Cerebellar cortex (tissue), 1 donor: ENCODE results near the gene TPP1.

Experiments
- DNase-seq: peaks from one replicate; pipeline ENCODE4 v3.0.0-alpha.2; 2015; ENCODE audit warnings: low spot score

Gene TPP1

GRCh38 chr11:6646918-6647679 lies 27.9 kb upstream of the TPP1 start:
- no peak for DNase-seq

- DNase-seq: no peak
Measured at GRCh38 chr11:6646576-6646917, 27.3 kb upstream of the TPP1 start.

DNA sequence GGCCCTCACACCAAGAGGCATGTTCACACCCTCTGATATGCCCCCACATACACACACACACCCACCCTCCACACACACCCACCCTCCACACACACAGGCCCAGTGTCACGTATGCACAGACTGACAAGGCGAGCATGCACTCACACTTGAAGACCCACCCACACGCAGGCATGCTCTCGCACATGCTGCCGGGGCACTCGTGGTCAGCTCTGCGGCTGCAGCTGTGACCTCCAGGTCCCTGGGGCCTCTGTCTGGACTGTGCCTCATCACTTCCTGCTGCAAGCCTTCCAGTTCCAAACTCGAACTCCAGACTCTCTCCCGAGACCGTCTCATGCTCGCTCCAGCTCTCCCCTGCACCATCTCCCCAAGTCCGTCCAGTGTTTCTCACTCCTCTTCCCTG lies 26.8 kb upstream of the TPP1 start:
- DNase-seq: no peak

DNA sequence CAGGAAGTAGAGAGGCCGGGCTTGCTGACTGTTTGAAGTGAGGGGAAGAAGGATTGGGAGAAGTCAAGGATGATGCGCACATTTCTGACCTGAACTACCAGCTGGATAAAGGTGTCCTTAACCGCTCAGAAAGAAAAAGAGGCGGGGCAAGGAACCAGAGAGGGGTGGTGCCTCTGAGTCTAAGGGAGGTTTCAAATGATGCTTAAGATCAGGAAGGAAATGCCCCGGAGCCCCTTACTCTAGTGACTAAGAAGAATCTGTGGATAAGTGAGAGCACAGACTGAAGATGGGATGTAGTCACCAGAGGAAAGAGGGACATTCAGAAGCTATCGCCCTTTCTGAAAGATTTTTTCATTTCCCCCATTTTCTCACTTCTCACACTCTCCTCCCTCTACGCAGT lies 23.7 kb upstream of the TPP1 start:
- DNase-seq: no peak

- no peak for DNase-seq
Measured at GRCh38 chr11:6640985-6641701, 21.9 kb upstream of the TPP1 start.

GRCh38 chr11:6640036-6640984 lies 21.1 kb upstream of the TPP1 start:
- DNase-seq: no peak

GRCh38 chr11:6638429-6638828 lies 19.2 kb upstream of the TPP1 start:
- no peak for DNase-seq

- no peak for DNase-seq
Measured at GRCh38 chr11:6637871-6638270, 18.6 kb upstream of the TPP1 start.

DNA sequence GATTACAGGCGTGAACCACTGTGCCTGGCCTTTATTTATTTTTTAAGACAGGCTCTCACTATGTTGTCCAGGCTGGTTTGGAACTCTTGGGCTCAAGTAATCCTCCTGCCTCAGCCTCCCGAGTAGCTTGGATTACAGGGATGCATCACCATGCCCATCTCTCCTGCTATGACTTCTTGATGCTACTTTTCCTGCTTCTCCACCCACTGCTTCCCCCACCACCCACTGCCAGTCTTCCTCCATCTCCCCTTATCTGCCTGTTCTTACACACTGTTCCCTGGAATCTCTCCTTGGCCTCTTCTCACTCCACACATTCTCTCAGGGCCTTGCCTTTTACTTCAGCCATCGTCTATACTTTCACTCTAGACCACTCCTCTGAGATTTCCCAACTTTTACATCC lies 17.3 kb upstream of the TPP1 start:
- DNase-seq: no peak

DNA sequence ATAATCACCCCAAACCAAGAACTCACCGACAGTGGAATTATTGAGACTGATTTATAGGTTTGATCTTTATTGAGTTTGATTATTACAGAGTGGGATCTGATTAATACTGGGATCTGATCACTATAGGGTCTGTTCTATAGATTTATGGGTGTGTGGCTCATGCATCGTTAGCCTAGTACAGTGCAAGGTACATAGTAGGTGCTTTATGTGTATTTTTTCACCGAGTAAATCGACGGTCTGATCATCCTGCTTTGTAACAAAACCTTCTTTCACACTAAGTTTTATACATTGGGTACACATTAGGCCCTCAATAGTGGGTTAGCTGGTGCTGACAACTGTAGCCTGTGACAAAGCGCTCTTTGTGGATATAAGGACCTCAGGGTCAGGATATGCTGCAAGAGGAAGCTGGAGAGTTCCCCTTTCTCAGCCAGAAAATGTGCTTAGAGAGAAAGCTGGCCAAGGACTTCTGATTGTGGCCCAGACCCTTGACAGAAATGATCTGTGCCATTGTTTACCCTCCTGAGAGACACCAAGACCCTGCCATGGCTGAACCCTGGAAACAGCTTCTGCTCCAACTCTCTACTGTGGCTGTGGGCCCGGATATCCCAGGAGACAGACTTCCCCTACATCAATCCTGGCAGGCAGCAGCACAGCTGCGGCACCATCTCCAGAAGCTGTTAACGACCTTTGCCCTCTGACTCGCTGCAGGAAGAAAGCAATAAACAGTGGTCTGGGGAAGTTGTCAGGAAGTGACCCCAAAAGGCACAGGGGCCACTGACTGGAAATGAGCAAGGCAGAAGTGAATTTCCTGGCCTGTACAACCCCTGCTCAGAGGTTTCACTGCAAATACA lies 16.1 kb upstream of the TPP1 start:
- DNase-seq: peak; percentile 18

DNA sequence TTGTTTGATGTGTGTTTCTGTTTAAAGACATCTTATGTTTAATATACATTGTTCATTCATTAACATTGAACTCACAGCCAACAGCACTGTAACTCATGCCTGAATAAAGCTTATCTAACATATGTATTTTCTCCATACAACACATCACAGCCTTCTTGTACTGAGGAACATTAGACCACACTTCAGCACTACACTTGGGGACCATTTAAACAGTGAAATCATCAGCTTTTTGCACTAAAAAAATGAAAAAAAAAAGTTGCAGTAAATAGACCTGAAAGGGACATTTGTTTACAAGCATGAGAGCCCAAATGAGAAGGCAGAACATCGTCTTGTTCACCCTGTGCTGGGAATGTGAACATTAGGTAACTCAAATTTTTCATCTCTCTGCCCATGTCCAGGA lies 15.3 kb upstream of the TPP1 start:
- no peak for DNase-seq

GRCh38 chr11:6633422-6634408 lies 14.5 kb upstream of the TPP1 start:
- DNase-seq: no peak

DNA sequence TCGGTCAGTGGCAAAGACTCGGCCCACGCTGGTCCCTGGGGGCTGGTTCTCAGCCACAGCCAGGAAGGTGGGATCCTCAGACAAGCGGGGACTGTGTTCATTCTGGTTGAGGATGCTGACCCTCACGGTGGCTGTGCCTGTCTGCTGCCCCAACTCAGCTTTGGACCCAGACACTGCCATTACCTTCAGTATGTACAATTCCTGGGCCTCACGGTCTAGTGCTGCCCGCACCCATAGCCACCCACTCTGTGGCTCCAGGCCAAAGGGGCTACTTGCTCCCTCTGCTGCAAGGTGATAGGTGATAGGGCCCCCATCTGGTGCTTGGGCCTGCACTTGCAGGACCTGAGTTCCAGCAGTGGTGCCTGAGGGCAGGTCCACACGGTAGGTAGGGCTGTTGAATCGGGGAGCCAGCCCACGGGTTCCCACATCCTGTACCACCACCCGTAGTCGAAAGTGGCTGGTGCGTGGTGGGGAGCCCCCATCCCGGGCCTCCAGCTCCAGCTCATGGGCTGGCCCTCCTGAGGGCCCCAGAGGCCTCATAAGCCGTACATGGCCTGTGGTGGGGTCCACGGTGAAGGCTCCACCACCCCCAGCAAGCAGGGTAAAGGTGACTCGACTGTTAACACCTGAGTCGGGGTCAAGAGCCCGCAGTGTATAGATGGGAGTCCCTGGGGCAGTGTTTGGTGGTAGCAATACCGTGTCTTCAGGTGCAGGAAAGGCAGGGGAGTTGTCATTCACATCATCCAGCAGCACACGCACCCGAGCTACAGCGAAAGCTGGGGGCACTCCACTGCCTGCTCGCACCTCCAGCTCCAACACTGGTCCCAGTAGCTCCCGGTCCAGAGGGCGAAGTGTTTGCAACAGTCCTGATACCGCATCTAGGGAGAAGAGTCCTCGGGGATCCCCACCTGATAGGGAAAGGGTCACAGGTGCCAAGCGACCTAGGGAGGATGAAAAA lies 13.2 kb upstream of the TPP1 start:
- DNase-seq: no peak

DNA sequence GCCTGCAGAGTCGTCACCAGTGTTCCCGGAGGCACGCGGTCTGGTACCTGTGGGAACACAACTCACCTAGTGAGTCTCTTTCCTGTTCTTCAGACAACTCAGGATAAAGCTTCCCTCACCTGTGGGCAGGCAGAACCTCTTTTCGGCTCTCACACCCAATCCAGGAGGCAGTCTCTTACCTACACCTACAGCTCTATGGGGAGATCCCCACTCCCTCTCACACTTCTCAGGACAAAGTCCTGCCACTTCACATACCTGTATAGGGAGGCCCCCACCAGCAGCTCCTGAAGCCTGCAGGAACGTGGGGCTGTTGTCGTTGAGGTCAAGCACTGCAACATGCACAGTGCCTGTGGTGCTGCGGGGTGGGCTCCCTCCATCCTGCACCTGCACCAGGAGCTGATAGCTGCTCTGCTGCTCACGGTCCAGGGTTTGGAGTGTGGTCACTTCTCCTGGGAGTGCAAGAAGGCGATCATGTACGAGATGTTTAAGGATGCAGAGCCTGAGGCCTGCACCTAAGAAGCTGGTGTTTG lies 12.2 kb upstream of the TPP1 start:
- DNase-seq: no peak

DNA sequence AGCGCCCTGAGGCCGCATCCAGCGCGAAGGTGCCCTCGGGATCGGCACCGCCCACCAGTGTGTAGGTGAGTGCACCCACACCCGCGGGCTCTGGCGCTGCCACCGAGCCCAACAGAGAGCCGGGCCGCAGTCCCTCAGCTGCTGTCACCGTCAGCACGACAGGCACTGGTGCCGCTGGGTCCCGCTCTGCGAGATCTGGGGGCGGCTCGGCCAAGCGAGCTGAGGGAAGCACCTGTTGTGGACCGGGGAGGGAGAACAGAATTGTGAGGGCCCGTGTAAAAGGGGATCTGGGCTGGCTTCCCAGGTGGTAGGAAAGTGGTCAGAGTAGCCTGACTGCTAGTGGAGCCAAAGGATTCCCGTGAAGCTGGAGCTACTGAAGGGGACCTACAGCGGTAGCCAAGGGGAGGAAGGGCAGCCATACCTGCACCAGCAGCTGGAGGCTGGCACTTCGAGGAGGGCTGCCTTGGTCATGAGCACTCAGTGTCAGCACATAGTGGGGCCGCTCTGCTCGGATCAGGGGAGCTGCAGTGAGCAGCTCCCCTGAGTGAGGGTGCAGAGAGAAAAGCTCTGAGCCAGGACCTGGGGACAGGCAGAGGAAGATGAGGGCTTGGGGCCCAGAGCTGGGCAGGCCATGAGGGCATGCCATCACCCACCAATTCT lies 11.5 kb upstream of the TPP1 start:
- no peak for DNase-seq

DNA sequence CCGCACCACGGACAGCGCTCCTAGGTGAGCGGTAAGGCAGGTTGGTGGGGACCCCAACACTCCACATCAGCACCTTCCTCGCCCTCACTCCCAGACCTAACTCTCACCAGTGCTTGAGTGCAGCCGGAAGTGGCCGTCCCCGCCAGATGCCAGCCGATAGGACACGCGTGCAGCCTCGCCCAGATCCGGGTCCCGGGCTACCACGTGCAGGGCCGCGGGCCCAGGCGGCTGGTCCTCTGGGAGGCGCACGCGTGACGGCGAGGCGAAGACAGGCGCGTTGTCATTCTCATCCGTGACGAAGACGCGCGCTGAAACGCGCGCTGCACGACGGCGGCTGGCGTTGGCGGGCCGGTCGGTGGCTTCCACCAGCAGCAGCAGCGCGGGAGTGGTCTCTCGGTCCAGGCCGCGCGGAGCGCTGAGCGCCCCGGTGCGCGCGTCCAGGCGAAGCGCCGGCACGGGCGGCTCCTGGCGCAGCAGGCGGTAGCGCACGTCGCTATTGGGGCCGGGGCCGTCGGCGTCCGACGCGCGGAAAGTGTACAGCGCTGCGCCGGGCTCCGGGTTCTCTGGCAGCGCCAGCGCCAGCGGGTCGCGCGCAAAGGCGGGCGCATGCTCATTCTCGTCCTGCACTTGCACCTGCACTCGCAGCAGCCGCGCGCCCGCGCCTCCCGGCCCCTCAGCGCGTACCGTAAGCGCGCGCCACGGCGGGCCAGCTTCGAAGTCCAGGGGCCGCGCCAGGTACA lies 10.8 kb upstream of the TPP1 start:
- no peak for DNase-seq

- no peak for DNase-seq
Measured at GRCh38 chr11:6629573-6629891, 10.3 kb upstream of the TPP1 start.

- no peak for DNase-seq
Measured at GRCh38 chr11:6628526-6628925, 9.3 kb upstream of the TPP1 start.
